K562 (cell line): ENCODE results near the gene RASGRP4. TPM values are rescaled to one million over a fixed set of nuclear protein-coding genes. Genes with fewer than 3 reads are reported as not detected.
A peak's percentile ranks its signal among the peaks of the same experiment; 100 is the strongest.

Experiments
- ELF2 ChIP-seq: fragments of 250-450 bp; sonication (Bioruptor Pico); IDR thresholded peaks from 2 replicates; pipeline ENCODE4 v1.5.0; 2021; ENCODE audit warnings: mild to moderate bottlenecking
- ETV5 ChIP-seq: sonication (generic); formaldehyde crosslinking; IDR thresholded peaks from 2 replicates; pipeline ENCODE4 v1.4.0; 2020; ENCODE audit warnings: low read depth, mild to moderate bottlenecking, missing genetic modification reagents
- FOXA3 ChIP-seq, 2 experiments: fragments of 450-650 bp in 1 of 2; sonication (generic) in 1 of 2; formaldehyde crosslinking; IDR thresholded peaks in 1 of 2; conservative IDR thresholded peaks in 1 of 2; 2 replicates each; pipeline versions ENCODE4 v1.4.0 to v1.8.0; 2020 to 2022; ENCODE audit warnings: mild to moderate bottlenecking in 2 of 2, missing genetic modification reagents in 1 of 2
- MAX ChIP-seq: sonication (generic); formaldehyde crosslinking; IDR thresholded peaks from 2 replicates; pipeline ENCODE4 v1.9.0; 2022; ENCODE audit warnings: mild to moderate bottlenecking, missing genetic modification reagents
- MGA ChIP-seq: fragments of 450-650 bp; IDR thresholded peaks from 2 replicates; pipeline ENCODE4 v1.6.1; 2016; ENCODE audit warnings: mild to moderate bottlenecking, moderate library complexity
- NFRKB ChIP-seq: fragments of 450-650 bp; IDR thresholded peaks from 2 replicates; pipeline ENCODE4 v1.6.1; 2016; ENCODE audit warnings: low read depth
- PCBP1 ChIP-seq: fragments of 200-400 bp; formaldehyde crosslinking; IDR thresholded peaks from 2 replicates; pipeline ENCODE4 v1.6.1; 2018; ENCODE audit warnings: mild to moderate bottlenecking, low read depth, low read length; ENCODE audit not compliant: poor library complexity, severe bottlenecking
- POLR2AphosphoS5 ChIP-seq: IDR thresholded peaks from 2 replicates; pipeline ENCODE4 v1.6.1; 2011; ENCODE audit warnings: mild to moderate bottlenecking, low read depth, low read length, moderate library complexity; ENCODE audit not compliant: control insufficient read depth, insufficient read depth
- WHSC1 ChIP-seq: IDR thresholded peaks from one replicate; pipeline ENCODE4 v1.6.1; 2012; ENCODE audit warnings: low read length, control low read depth, inconsistent platforms
- ZNF263 ChIP-seq: sonication (generic); formaldehyde crosslinking; IDR thresholded peaks from 2 replicates; pipeline ENCODE4 v1.8.0; 2022; ENCODE audit warnings: mild to moderate bottlenecking, missing genetic modification reagents, borderline replicate concordance
- polyA plus RNA-seq, 8 experiments: library from polyadenylated mRNA; depleted of rRNA in 4 of 8; stranded (reverse) in 5 of 8; unstranded in 3 of 8; fragments of >200 nt; fragmentation: Nextera tagmentation in 2 of 8; fragmentation: Illumina TruSeq in 1 of 8; extraction: Ambion mirVana in 2 of 8; extraction: Trizol in 1 of 8; gene quantifications; 2 replicates each; pipeline versions ENCODE4 v1.2.1 to v1.2.3, GENCODE V29; 2011 to 2014; ENCODE audit warnings: inconsistent platforms in 1 of 8, missing spikeins in 1 of 8
- total RNA-seq, 7 experiments: library from RNA; depleted of rRNA in 6 of 7; stranded (reverse); fragments of >200 nt in 6 of 7; fragmentation: Illumina TruSeq in 2 of 7; extraction: Trizol in 2 of 7; gene quantifications; 2 replicates each; pipeline versions ENCODE4 v1.2.1 to v1.2.3, GENCODE V29; 2011 to 2021; ENCODE audit warnings: low replicate concordance in 1 of 7

RASGRP4 gene
- total and polyA plus RNA-seq, 9 of the 15 experiments (the other 6 are each of a cell fraction or from before 2014, with no cell fraction given), result 0.39 to 4.6 (median 3.8) TPM

GRCh38 chr19:38452430-38453366 is 26.7 kb upstream of the RASGRP4 start (continued):
- no peak for TF ChIP-seq PCBP1
- peak; percentile 100 for TF ChIP-seq MGA
- peak; percentile 99 for TF ChIP-seq MAX (CRISPR knock-in tag)
- peak; percentile 70 for TF ChIP-seq ETV5 (CRISPR knock-in tag)
- no peak; the same call in 1 of the 2 replicates for TF ChIP-seq POLR2AphosphoS5
- peak; percentile 57; the same call in 1 of the 2 replicates for TF ChIP-seq NFRKB
- peak; percentile 62; the same call in 1 of the 2 replicates for TF ChIP-seq ZNF263
- no peak for TF ChIP-seq WHSC1
- TF ChIP-seq FOXA3 (CRISPR knock-in tag; conservative IDR thresholded peaks at IDR 0.05 in 1 of 2, IDR thresholded peaks at IDR 0.05 in 1 of 2), result no peak
- TF ChIP-seq ELF2 (CRISPR knock-in tag), result no peak
